Small intestine (tissue), 7 donors: ENCODE data around the gene LUZP2. TPM values are rescaled to one million over a fixed set of nuclear protein-coding genes. Genes with fewer than 3 reads are reported as not detected.

Experiments used
- DNase-seq, 2 donors: peaks; one replicate each; pipeline versions ENCODE4 v3.0.0 to v3.0.0-alpha.2; 2013
- FAIRE-seq: peaks from 2 replicates; lab custom pipeline; 2012; peaks lifted over from hg19 to GRCh38; lab: Jason Lieb, UNC
- H3K27ac ChIP-seq, 3 donors: one replicate each; pipeline ENCODE4 v1.5.1; 2013; ENCODE audit warnings: low read length in 2 of 3, mild to moderate bottlenecking in 2 of 3, control low read depth in 1 of 3, inconsistent platforms in 1 of 3, low read depth in 1 of 3, moderate library complexity in 1 of 3
- H3K27me3 ChIP-seq, 3 donors: one replicate each; pipeline ENCODE4 v1.6.1; 2013; ENCODE audit warnings: low read length in 3 of 3, inconsistent platforms in 1 of 3; ENCODE audit not compliant: control insufficient read depth in 3 of 3, insufficient read depth in 3 of 3
- H3K36me3 ChIP-seq, 3 donors: one replicate each; pipeline ENCODE4 v1.6.1; 2013; ENCODE audit warnings: low read length in 3 of 3, inconsistent platforms in 1 of 3, low read depth in 1 of 3, mild to moderate bottlenecking in 1 of 3, moderate library complexity in 1 of 3; ENCODE audit not compliant: control insufficient read depth in 3 of 3, insufficient read depth in 2 of 3
- H3K4me1 ChIP-seq, 3 donors: one replicate each; pipeline ENCODE4 v1.6.1; 2013; ENCODE audit warnings: low read length in 2 of 3, inconsistent platforms in 1 of 3, low read depth in 1 of 3, mild to moderate bottlenecking in 1 of 3, moderate library complexity in 1 of 3; ENCODE audit not compliant: control insufficient read depth in 3 of 3, insufficient read depth in 2 of 3
- H3K4me3 ChIP-seq, 3 donors: one replicate each; pipeline ENCODE4 v1.5.1; 2013; ENCODE audit warnings: low read length in 3 of 3, control low read depth in 1 of 3, inconsistent platforms in 1 of 3, low read depth in 1 of 3, mild to moderate bottlenecking in 1 of 3, moderate library complexity in 1 of 3
- H3K9me3 ChIP-seq, 2 donors: one replicate each; pipeline ENCODE4 v1.6.1; 2013; ENCODE audit warnings: low read depth in 1 of 2, low read length in 1 of 2; ENCODE audit not compliant: control insufficient read depth in 2 of 2, insufficient read depth in 1 of 2
- WGBS, 3 donors: extraction: QIAGEN DNeasy Blood & Tissue Kit; methylation state at CpG; one replicate each; pipeline ENCODE4 v1.1.7; 2013; 5-methylcytosine and 5-hydroxymethylcytosine counted together
- polyA plus RNA-seq, 4 donors: library from polyadenylated mRNA; stranded (reverse) in 3 of 4; unstranded in 1 of 4; fragments of 200-250 nt in 3 of 4; fragments of 120-200 nt in 1 of 4; gene quantifications; one replicate each; pipeline versions ENCODE4 v1.2.1 to v1.2.3, GENCODE V29; 2013
- donor health status: healthy with polysubstance abuse.
- donor health status: control.
- donor health status: control.
- donor health status: Bipolar disorder and iron deficiency.
- donor health status: healthy.

The LUZP2 gene
- polyA plus RNA-seq, 4 donors: 0.52 to 1.3 TPM; not detected in 2

GRCh38 chr11:24861440-24861839, 364.6 kb downstream of the LUZP2 start:
- no peak for FAIRE-seq

GRCh38 chr11:24866743-24867142, 369.9 kb downstream of the LUZP2 start:
- FAIRE-seq (no peak), DNase-seq (no peak)
- 58 to 65% (median 65%) methylated on average over 4 of the region's 4 CpGs for WGBS, 3 donors

More at GRCh38 chr11:24861440-24861839, 364.6 kb downstream of the LUZP2 start:
- H3K4me1 ChIP-seq: no peaks in the 10 kb centered on the region
- DNase-seq: no peak
- H3K36me3 ChIP-seq: no peaks in the 10 kb centered on the region
- peaks cover 0 to 22% of the 10 kb centered on the region in 2 donors for H3K9me3 ChIP-seq
- no peak overlapping the region for H3K4me3 ChIP-seq
- no peak overlapping the region for H3K27ac ChIP-seq
- H3K27me3 ChIP-seq: no peaks in the 10 kb centered on the region
- 90 to 96% (median 91%) methylated on average over 6 of the region's 6 CpGs for WGBS, 3 donors

GRCh38 chr11:24870048-24870447, 373.2 kb downstream of the LUZP2 start:
- Histone ChIP-seq H3K27ac (no peak overlapping the region), H3K36me3 (no peaks in the 10 kb centered on the region), H3K9me3 (no peaks in the 10 kb centered on the region), H3K27me3 (no peaks in the 10 kb centered on the region), H3K4me3 (no peak overlapping the region), H3K4me1 (no peaks in the 10 kb centered on the region)
- DNase-seq: no peak
- WGBS, 3 donors: 90 to 92% (median 92%) methylated on average over 1 of the region's 1 CpG
- FAIRE-seq: no peak

More at GRCh38 chr11:24866743-24867142, 369.9 kb downstream of the LUZP2 start:
- Histone ChIP-seq H3K27ac (no peak overlapping the region), H3K4me1 (no peaks in the 10 kb centered on the region), H3K36me3 (no peaks in the 10 kb centered on the region), H3K9me3 (peaks cover 0 to 6% of the 10 kb centered on the region in 2 donors), H3K4me3 (no peak overlapping the region), H3K27me3 (no peaks in the 10 kb centered on the region)

GRCh38 chr11:24872186-24872585, 375.3 kb downstream of the LUZP2 start:
- Histone ChIP-seq H3K4me3 (no peak overlapping the region), H3K4me1 (no peaks in the 10 kb centered on the region), H3K9me3 (no peaks in the 10 kb centered on the region), H3K36me3 (no peaks in the 10 kb centered on the region), H3K27me3 (no peaks in the 10 kb centered on the region), H3K27ac (no peak overlapping the region)
- FAIRE-seq (no peak), DNase-seq (no peak)
- 84 to 87% (median 84%) methylated on average over 2 of the region's 2 CpGs for WGBS, 3 donors

- Histone ChIP-seq H3K9me3 (no peaks in the 10 kb centered on the region), H3K27me3 (no peaks in the 10 kb centered on the region), H3K27ac (no peak overlapping the region), H3K4me1 (no peaks in the 10 kb centered on the region), H3K4me3 (no peak overlapping the region), H3K36me3 (no peaks in the 10 kb centered on the region)
- DNase-seq: no peak
- FAIRE-seq: no peak
Measured at GRCh38 chr11:24872651-24873311, 375.9 kb downstream of the LUZP2 start.

GRCh38 chr11:24880962-24881361, 384.1 kb downstream of the LUZP2 start:
- Histone ChIP-seq H3K36me3 (no peaks in the 10 kb centered on the region), H3K9me3 (peaks cover 0 to 4% of the 10 kb centered on the region in 2 donors), H3K27me3 (no peaks in the 10 kb centered on the region), H3K4me1 (no peaks in the 10 kb centered on the region), H3K27ac (no peak overlapping the region), H3K4me3 (no peak overlapping the region)
- FAIRE-seq (no peak), DNase-seq (no peak)
- WGBS, 3 donors: 21 to 51% (median 35%) methylated on average over 1 of the region's 1 CpG

- no peak overlapping the region for H3K27ac ChIP-seq
- DNase-seq (no peak), FAIRE-seq (no peak)
- H3K4me3 ChIP-seq: no peak overlapping the region
- no peaks in the 10 kb centered on the region for H3K27me3 ChIP-seq
- H3K9me3 ChIP-seq: no peaks in the 10 kb centered on the region
- 23 to 59% (median 34%) methylated on average over 4 of the region's 4 CpGs for WGBS, 3 donors
- H3K36me3 ChIP-seq: no peaks in the 10 kb centered on the region
- H3K4me1 ChIP-seq: no peaks in the 10 kb centered on the region
Measured at GRCh38 chr11:24885580-24886173, 388.8 kb downstream of the LUZP2 start.

GRCh38 chr11:24886880-24887619, 390.2 kb downstream of the LUZP2 start:
- H3K4me3 ChIP-seq: no peak overlapping the region
- H3K27ac ChIP-seq: no peak overlapping the region
- no peaks in the 10 kb centered on the region for H3K9me3 ChIP-seq
- no peaks in the 10 kb centered on the region for H3K36me3 ChIP-seq
- no peak for DNase-seq
- 50 to 66% (median 52%) methylated on average over 4 of the region's 4 CpGs for WGBS, 3 donors
- no peak for FAIRE-seq
- H3K27me3 ChIP-seq: no peaks in the 10 kb centered on the region
- H3K4me1 ChIP-seq: no peaks in the 10 kb centered on the region
